Panc1 (cell line): ENCODE measurements around the gene GABRE. TPM values are rescaled to one million over a fixed set of nuclear protein-coding genes. Genes with fewer than 3 reads are reported as not detected.

Source experiments
- ATAC-seq: fragments of 200-7000 bp; cut with Tn5 transposase; 2 replicates; pipeline ENCODE4 v1.9.1; 2020; ENCODE audit warnings: mild to moderate bottlenecking, moderate library complexity
- BruUV-seq: library from RNA; stranded (reverse); fragments of 400-500 nt; replicated peaks from 2 replicates; lab custom pipeline; 2021; lab: Mats Ljungman, UMichigan
- CTCF ChIA-PET: fragments of 300-600 bp; sonication (Branson Sonifier 250); formaldehyde crosslinking; loops from one replicate; lab custom pipeline; 2022; ENCODE audit warnings: antibody characterized with exemption; lab: Charles Lee
- POLR2A ChIA-PET: fragments of 300-600 bp; sonication (Branson Sonifier 250); formaldehyde crosslinking; loops from one replicate; lab custom pipeline; 2022; ENCODE audit warnings: antibody characterized with exemption; lab: Charles Lee
- DNase-seq: peaks from one replicate; pipeline ENCODE4 v3.0.0-alpha.2; 2010; ENCODE audit warnings: low read depth, low spot score
- H3K27ac ChIP-seq: 2 replicates; pipeline ENCODE4 v1.5.1; 2011; ENCODE audit warnings: mild to moderate bottlenecking, low read length, inconsistent platforms
- H3K27me3 ChIP-seq: fragments of 200-500 bp; sonication (Bioruptor generic); 2 replicates; pipeline ENCODE4 v1.6.0; 2014; ENCODE audit warnings: low read length, inconsistent platforms; ENCODE audit not compliant: control insufficient read depth, insufficient read depth
- H3K36me3 ChIP-seq: fragments of 200-500 bp; sonication (Bioruptor generic); 2 replicates; pipeline ENCODE4 v1.5.1; 2014; ENCODE audit warnings: inconsistent platforms, mild to moderate bottlenecking, low read length, moderate library complexity; ENCODE audit not compliant: control insufficient read depth, insufficient read depth
- H3K4me1 ChIP-seq: 2 replicates; pipeline ENCODE4 v1.5.1; 2011; ENCODE audit warnings: inconsistent platforms, mild to moderate bottlenecking, low read length, moderate library complexity; ENCODE audit not compliant: control insufficient read depth, insufficient read depth
- H3K4me3 ChIP-seq, 2 experiments: 2 replicates each; pipeline ENCODE4 v1.5.1; 2011 to 2012; ENCODE audit warnings: low read depth in 2 of 2, low read length in 2 of 2, mild to moderate bottlenecking in 2 of 2, inconsistent platforms in 1 of 2, moderate library complexity in 1 of 2
- H3K9me3 ChIP-seq: fragments of 200-500 bp; sonication (Bioruptor generic); 2 replicates; pipeline ENCODE4 v1.5.1; 2014; ENCODE audit warnings: low read depth, mild to moderate bottlenecking, inconsistent platforms, low read length, moderate library complexity; ENCODE audit not compliant: control insufficient read depth, insufficient read depth
- CTCF ChIP-seq: fragments of 450-650 bp; IDR thresholded peaks from 2 replicates; pipeline ENCODE4 v1.5.1; 2017; ENCODE audit warnings: mild to moderate bottlenecking
- POLR2AphosphoS5 ChIP-seq: IDR thresholded peaks from 2 replicates; pipeline ENCODE4 v1.6.1; 2012; ENCODE audit warnings: mild to moderate bottlenecking, low read depth, low read length, moderate library complexity
- REST ChIP-seq, 2 experiments: IDR thresholded peaks; 2 replicates each; pipeline ENCODE4 v1.6.1; 2011 to 2012; ENCODE audit warnings: low read depth in 2 of 2, control low read depth in 1 of 2, low read length in 1 of 2, mild to moderate bottlenecking in 1 of 2, moderate library complexity in 1 of 2; ENCODE audit not compliant: insufficient read depth in 1 of 2
- SIN3A ChIP-seq: IDR thresholded peaks from 2 replicates; pipeline ENCODE4 v1.6.1; 2012; ENCODE audit warnings: low read depth, mild to moderate bottlenecking, low read length, moderate library complexity, borderline replicate concordance; ENCODE audit not compliant: insufficient read depth
- TCF7L2 ChIP-seq: IDR thresholded peaks from 2 replicates; pipeline ENCODE4 v1.6.1; 2011; ENCODE audit warnings: mild to moderate bottlenecking, low read depth, low read length, inconsistent platforms
- in situ Hi-C: cut with HindIII; loops from 2 replicates; pipeline ENCODE4 v1.10.0; 2016; ENCODE audit warnings: low sequenced_read_pairs, low pct_unique_long_range_greater_than_20kb
- intact Hi-C: fragments of 100-400 bp; cut with micrococcal nuclease; formaldehyde crosslinking; loops from one replicate; pipeline ENCODE4 v1.10.0; 2022; ENCODE audit not compliant: unreplicated experiment
- total RNA-seq: library from RNA; stranded (reverse); gene quantifications from one replicate; pipeline ENCODE4 v1.2.1, GENCODE V29; 2021; ENCODE audit not compliant: unreplicated experiment

Gene GABRE
- total RNA-seq, 1 experiment from 2014 or later: 0.18 TPM

GRCh38 chrX:151987108-151987507 is 12.6 kb upstream of the GABRE start:
- no peak for TF ChIP-seq POLR2AphosphoS5
- no peak for TF ChIP-seq TCF7L2
- no peak for TF ChIP-seq SIN3A
- TF ChIP-seq REST (IDR thresholded peaks at IDR 0.05; ENCODE audit: insufficient read depth in 1 of 2, low read depth in 2 of 2, low read length in 1 of 2): no peak
- intact Hi-C loops: no loop called here
- no peak for ATAC-seq
- H3K4me3 ChIP-seq: no peak overlapping the region
- POLR2A ChIA-PET: no interaction called here
- CTCF ChIA-PET: no interaction called here
- in situ Hi-C loops: no loop called here
- no peak for DNase-seq
- H3K27ac ChIP-seq: no peak overlapping the region
- BruUV-seq: no TSS peak
- H3K36me3 ChIP-seq: no peaks in the 10 kb centered on the region
- no peaks in the 10 kb centered on the region for H3K4me1 ChIP-seq
- H3K9me3 ChIP-seq: no peaks in the 10 kb centered on the region
- no peaks in the 10 kb centered on the region for H3K27me3 ChIP-seq

- H3K27ac ChIP-seq: no peak overlapping the region
- DNase-seq: no peak
- POLR2A ChIA-PET: interaction anchor here (0.6 kb wide), 1 partner anchor 259 kb away, joined by 3 read pairs; no protein-coding TSS in a partner anchor
- no peaks in the 10 kb centered on the region for H3K27me3 ChIP-seq
- no peaks in the 10 kb centered on the region for H3K9me3 ChIP-seq
- CTCF ChIA-PET: no interaction called here
- intact Hi-C loops (no loop called here), in situ Hi-C loops (no loop called here)
- no peaks in the 10 kb centered on the region for H3K36me3 ChIP-seq
- no peak for TF ChIP-seq TCF7L2
- TF ChIP-seq SIN3A: no peak
- no peak for TF ChIP-seq CTCF
- TF ChIP-seq POLR2AphosphoS5: no peak
- no peak for TF ChIP-seq REST (IDR thresholded peaks at IDR 0.05; ENCODE audit: insufficient read depth in 1 of 2, low read depth in 2 of 2, low read length in 1 of 2)
- no TSS peak for BruUV-seq
- H3K4me1 ChIP-seq: no peaks in the 10 kb centered on the region
- no peak for ATAC-seq
- H3K4me3 ChIP-seq: no peak overlapping the region
These were observed 11.5 kb upstream of the GABRE start for GRCh38 chrX:151985955-151986354.
